ENCODE results near the gene CYS1.

GRCh38 chr2:10059016-10059351 is 21.2 kb downstream of the CYS1 start:
- TF ChIP-seq ZC3H11A (IDR thresholded peaks at IDR 0.05) (no peak), CTCF (IDR thresholded peaks at IDR 0.05) (no peak), SMC3 (IDR thresholded peaks at IDR 0.05) (no peak), PBX3 (IDR thresholded peaks at IDR 0.05) (no peak)
